ENCODE results near the gene HTRA2.
A peak's percentile ranks its signal among the peaks of the same experiment; 100 is the strongest.

The HTRA2 gene

DNA sequence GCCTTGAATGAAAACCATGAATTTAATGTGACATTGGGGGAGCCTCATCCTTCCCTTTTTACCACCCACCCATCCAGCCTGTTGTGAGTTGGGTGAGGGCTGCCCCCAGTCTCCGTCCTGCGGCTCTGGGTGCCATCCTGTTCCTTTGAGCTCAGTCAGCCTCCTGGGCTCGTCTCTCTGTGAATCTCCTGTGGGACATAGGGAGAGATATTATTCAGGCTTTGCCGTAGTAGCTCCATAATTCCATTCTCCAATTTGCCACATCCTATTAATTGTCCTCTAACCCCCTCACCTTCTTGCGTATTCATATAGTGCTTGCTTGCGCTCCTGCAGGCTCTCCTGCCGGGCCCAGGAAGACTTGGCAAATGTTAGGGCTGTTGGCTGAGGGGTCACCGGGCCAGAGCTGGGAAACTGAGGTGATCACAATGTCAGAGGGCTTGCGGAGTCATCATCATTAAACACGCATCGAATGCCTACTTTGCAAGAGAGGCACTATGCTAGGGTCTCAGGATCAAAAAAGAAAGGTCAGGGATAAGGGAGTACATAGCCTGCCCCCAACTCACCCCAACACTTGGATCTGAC is 3.0 kb upstream of the HTRA2 start:
- Histone ChIP-seq H3K27me3 (ENCODE audit: insufficient read depth, poor library complexity, severe bottlenecking) (no peaks in the 10 kb centered on the region), H3K4me3 (replicated peaks; ENCODE audit: insufficient read depth, low read length) (no peak overlapping the region), H3K27ac (replicated peaks) (no peak overlapping the region)
- TF ChIP-seq POLR2AphosphoS5 (IDR thresholded peaks at IDR 0.05; ENCODE audit: low read depth) (no peak), SPI1 (IDR thresholded peaks at IDR 0.05; ENCODE audit: borderline replicate concordance, low read depth) (no peak), GABPA (IDR thresholded peaks at IDR 0.05; ENCODE audit: low read depth) (no peak)
- TF ChIP-seq, protein P1, sequence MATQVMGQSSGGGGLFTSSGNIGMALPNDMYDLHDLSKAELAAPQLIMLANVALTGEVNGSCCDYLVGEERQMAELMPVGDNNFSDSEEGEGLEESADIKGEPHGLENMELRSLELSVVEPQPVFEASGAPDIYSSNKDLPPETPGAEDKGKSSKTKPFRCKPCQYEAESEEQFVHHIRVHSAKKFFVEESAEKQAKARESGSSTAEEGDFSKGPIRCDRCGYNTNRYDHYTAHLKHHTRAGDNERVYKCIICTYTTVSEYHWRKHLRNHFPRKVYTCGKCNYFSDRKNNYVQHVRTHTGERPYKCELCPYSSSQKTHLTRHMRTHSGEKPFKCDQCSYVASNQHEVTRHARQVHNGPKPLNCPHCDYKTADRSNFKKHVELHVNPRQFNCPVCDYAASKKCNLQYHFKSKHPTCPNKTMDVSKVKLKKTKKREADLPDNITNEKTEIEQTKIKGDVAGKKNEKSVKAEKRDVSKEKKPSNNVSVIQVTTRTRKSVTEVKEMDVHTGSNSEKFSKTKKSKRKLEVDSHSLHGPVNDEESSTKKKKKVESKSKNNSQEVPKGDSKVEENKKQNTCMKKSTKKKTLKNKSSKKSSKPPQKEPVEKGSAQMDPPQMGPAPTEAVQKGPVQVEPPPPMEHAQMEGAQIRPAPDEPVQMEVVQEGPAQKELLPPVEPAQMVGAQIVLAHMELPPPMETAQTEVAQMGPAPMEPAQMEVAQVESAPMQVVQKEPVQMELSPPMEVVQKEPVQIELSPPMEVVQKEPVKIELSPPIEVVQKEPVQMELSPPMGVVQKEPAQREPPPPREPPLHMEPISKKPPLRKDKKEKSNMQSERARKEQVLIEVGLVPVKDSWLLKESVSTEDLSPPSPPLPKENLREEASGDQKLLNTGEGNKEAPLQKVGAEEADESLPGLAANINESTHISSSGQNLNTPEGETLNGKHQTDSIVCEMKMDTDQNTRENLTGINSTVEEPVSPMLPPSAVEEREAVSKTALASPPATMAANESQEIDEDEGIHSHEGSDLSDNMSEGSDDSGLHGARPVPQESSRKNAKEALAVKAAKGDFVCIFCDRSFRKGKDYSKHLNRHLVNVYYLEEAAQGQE (IDR thresholded peaks at IDR 0.05; ENCODE audit: insufficient replicate concordance, low read depth), result no peak
- TF ChIP-seq, protein P2, sequence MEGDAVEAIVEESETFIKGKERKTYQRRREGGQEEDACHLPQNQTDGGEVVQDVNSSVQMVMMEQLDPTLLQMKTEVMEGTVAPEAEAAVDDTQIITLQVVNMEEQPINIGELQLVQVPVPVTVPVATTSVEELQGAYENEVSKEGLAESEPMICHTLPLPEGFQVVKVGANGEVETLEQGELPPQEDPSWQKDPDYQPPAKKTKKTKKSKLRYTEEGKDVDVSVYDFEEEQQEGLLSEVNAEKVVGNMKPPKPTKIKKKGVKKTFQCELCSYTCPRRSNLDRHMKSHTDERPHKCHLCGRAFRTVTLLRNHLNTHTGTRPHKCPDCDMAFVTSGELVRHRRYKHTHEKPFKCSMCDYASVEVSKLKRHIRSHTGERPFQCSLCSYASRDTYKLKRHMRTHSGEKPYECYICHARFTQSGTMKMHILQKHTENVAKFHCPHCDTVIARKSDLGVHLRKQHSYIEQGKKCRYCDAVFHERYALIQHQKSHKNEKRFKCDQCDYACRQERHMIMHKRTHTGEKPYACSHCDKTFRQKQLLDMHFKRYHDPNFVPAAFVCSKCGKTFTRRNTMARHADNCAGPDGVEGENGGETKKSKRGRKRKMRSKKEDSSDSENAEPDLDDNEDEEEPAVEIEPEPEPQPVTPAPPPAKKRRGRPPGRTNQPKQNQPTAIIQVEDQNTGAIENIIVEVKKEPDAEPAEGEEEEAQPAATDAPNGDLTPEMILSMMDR (IDR thresholded peaks at IDR 0.05; ENCODE audit: insufficient read depth, low read length), result no peak
- no peak for DNase-seq (ENCODE audit: low read depth in 1 of 2, low spot score in 1 of 2)

DNA sequence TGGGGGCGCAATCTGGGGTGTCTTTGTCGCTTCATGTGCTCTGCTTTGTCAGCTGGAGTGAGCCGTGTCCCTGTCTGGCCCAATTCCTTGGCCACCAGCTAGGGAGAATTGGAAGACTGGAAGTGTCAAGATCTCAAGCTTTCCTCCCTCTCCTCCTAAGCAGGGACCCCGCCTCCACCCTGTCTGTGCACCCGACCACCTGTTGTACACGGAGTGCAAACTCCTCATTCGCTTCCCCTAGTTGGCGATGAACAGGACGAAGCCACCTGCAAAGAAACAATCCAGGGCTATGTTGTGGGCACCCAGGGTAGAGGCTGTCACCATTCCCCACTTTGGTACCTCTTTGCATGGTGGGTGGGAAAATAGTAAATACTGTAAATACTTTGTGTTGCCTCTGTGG is 2.0 kb upstream of the HTRA2 start:
- Histone ChIP-seq H3K27me3 (ENCODE audit: insufficient read depth, poor library complexity, severe bottlenecking) (no peaks in the 10 kb centered on the region), H3K27ac (replicated peaks) (no peak overlapping the region), H3K4me3 (replicated peaks; ENCODE audit: insufficient read depth, low read length) (no peak overlapping the region)
- no peak for DNase-seq (ENCODE audit: low read depth in 1 of 2, low spot score in 1 of 2)
- no peak for TF ChIP-seq POLR2AphosphoS5 (IDR thresholded peaks at IDR 0.05; ENCODE audit: low read depth)
- no peak for TF ChIP-seq GABPA (IDR thresholded peaks at IDR 0.05; ENCODE audit: low read depth)
- TF ChIP-seq, protein P2 (IDR thresholded peaks at IDR 0.05; ENCODE audit: insufficient read depth, low read length), result no peak
- TF ChIP-seq, protein P1 (IDR thresholded peaks at IDR 0.05; ENCODE audit: insufficient replicate concordance, low read depth), result no peak
- no peak for TF ChIP-seq SPI1 (IDR thresholded peaks at IDR 0.05; ENCODE audit: borderline replicate concordance, low read depth)

DNA sequence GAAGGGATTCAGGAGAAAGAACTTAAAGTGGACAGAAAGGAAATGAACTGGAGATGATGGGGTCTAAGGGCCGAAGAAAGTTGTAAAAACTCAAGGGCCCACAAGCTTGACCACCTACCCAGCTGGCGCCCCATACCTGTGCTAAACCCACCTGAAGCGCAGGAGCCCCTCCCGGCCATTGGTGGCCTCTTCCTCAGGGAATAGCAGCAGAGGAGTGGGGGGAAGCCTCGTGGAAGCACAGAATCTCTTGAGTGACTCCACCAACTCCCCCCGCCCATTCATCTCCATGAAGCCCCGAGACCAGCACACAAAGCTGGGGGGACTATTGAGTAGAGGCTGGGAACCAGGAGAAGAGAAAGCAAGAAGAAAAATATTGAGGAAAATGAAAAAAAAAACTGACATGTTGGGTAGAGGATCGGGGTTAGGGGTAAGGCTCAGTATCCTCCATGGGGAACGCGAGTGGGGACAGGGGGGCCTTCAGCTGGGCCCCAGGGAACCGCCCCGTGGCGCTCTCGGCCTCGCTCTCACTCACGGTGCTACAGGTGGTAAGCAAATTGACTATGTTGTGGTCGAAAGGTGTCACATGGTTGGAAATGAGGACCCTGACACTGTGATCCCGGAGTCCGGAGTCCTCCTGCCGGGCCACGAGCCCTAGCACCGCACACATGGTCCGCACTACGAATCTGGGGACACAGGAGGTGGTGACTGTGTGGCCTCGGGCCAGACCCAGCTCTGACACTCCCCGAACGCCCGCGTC is 955 bp upstream of the HTRA2 start:
- Histone ChIP-seq H3K27me3 (ENCODE audit: insufficient read depth, poor library complexity, severe bottlenecking) (no peaks in the 10 kb centered on the region), H3K27ac (replicated peaks) (peak overlapping the region; percentile 93), H3K4me3 (replicated peaks; ENCODE audit: insufficient read depth, low read length) (peak overlapping the region; percentile 96)
- TF ChIP-seq POLR2AphosphoS5 (IDR thresholded peaks at IDR 0.05; ENCODE audit: low read depth) (no peak), SPI1 (IDR thresholded peaks at IDR 0.05; ENCODE audit: borderline replicate concordance, low read depth) (no peak)
- TF ChIP-seq, protein P2 (IDR thresholded peaks at IDR 0.05; ENCODE audit: insufficient read depth, low read length), result no peak
- TF ChIP-seq, protein P1 (IDR thresholded peaks at IDR 0.05; ENCODE audit: insufficient replicate concordance, low read depth), result no peak
- DNase-seq (ENCODE audit: low read depth in 1 of 2, low spot score in 1 of 2), result no peak
